ENCODE measurements around the gene TSNAX. TPM values are rescaled to one million over a fixed set of nuclear protein-coding genes. Genes with fewer than 3 reads are reported as not detected.
"Not testable (repeated sequence)": the region's sequence is repeated elsewhere in the genome, so short reads cannot be mapped to it uniquely, and the experiment has no call there.

Gene TSNAX
- total RNA-seq, 1 donor from 2014 or later: 60.7 TPM

DNA sequence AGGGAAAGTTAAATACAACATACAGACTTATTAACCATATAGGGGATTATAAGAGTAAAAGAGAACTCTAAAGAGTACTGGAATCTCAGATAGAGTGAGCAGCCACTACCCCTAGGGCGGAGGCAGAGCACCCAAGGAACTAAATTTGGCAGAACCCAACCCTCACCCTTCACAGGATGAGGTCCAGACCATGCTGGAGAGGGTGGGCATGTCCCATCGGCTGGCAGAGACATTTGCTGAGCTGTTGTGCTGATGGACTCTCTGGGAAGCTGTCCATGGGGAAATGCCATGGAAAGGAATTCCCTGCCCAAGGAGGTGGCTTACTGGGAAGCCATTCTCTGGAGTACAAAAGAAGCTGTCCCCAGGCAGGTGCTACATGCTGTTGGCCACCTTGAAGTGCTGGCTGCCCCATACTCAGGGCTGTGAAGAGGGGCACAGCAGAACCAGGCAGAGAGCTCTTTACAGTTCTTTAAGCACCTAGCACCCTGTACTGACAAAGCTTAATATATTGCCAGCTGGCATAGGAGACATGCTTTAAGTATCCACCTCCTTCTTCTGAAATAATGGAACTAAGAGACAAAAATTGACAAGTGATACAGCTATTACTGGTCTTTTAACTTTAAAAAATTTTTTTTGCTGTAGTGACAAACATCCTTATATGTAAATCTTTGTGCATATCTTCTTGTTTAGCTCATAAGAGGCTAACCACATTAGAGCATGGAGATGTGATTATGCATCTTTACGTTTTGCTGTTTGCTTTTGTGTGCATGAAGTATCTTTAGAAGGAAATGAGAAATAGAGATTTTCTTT, 29.6 kb downstream of the TSNAX start:
- DNase-seq (ENCODE audit: low spot score in 2 of 2) (no peak), FAIRE-seq (no peak)

DNA sequence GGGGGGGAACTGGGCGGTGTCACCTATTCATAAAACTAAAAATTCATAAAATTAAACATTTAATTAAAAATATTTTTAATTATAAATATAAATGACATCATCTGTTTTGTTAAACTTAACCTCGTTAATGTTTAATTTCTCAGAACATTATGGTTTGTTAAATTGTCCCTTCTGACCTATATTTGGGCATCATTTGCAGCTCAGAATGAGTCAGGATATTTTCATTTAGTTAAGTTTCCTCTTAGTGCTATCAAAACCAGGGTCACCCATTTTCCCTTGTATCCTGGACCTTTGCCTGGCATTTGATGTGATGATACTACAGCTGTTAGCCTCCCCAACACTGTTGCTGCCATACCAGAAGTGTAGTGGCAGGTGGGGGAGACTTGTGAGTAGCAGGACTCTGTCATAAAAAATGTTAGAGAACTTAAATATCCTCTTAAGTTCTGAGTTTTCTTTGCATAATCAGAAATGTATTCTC, 30.3 kb downstream of the TSNAX start:
- no peak for FAIRE-seq
- no peak for DNase-seq (ENCODE audit: low spot score in 2 of 2)

DNA sequence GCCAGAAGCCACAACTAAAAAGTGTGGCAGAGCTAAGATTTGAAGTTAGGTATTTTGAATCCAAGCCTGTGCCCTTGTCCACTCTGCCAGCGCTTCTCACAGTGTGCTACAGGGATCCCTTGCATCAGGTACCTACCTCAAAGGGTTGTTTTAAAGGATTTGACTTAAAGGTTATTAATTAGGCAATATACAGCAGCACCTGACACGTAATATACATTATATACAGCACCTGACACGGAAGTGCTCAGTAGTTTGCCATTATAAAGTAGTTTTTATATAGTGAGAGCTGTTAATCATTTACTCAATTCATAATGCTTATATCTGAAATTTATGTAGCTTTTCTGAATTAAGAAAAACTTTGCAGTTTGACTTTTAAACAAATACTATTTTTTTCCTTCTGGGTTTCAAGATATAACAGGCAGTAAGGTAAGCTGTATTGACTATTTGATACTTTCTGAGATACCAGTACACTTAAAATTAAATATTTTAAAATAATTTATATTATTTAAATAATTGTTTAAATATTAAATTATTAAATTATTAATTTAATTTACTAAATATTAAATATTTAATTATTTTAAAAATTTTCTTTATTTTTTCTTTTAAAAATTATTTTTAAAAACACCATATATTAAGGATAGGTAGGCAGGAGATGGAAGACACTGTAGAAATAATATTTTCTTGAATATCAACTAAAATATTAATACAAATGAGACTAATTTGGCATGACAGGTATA, 33.3 kb downstream of the TSNAX start:
- DNase-seq (ENCODE audit: low spot score in 2 of 2) (no peak), FAIRE-seq (peak; percentile 96)

DNA sequence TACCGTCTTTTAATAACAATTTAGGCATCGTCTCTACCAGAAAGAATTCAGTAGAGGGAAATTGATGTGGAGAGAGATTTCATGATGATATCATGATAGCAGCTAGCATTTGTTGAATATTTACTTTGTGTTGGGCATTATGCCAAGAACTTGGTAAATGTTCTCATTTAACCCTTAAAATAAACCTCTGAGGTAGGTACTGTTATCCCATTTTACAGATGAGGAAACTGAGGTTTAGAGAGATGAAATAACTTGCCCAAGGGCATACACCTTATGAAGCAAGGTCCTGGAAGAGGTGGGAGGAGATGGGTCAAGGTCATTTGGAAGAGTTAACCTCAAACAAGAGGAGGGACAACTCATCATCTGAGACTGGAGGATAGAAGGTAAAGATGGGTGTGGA, 34.8 kb downstream of the TSNAX start:
- DNase-seq (ENCODE audit: low spot score in 2 of 2) (no peak), FAIRE-seq (no peak)

DNA sequence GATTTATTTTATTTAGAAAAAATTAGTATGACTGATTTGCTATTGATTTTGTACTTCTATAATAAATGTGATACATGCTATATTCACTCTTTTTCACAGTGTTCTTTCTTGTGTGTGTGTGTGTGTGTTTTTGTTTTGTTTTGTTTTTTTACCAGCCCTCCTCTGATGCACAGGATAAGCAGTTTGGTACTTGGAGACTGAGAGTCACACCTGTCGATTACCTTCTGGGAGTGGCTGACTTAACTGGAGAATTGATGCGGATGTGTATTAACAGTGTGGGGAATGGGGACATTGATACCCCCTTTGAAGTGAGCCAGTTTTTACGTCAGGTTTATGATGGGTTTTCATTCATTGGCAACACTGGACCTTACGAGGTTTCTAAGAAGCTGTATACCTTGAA, 35.9 kb downstream of the TSNAX start:
- FAIRE-seq: no peak
- DNase-seq (ENCODE audit: low spot score in 2 of 2): no peak

DNA sequence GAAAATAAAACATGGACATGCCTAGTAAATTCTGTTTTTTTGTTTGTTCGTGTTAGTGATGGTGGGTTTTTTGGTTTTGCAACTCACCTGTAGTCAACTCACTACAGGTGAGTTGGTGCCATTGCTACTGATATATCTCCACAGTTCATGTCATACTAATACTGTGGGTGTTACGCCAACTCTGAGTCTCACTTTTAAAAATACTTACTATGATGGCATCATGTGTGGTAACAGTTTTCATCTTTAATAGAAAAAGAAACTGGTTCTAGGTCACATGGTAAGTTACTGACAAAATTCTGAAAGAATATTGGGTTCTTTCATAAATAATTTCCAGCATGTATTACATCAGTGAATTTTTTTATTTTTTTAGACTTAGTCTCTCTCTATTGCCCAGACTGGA, 38.0 kb downstream of the TSNAX start:
- no peak for DNase-seq (ENCODE audit: low spot score in 2 of 2)
- FAIRE-seq: no peak

- FAIRE-seq; DNase-seq (ENCODE audit: low spot score in 2 of 2): not testable (repeated sequence)
Observed at GRCh38 chr1:231570262-231570661, 41.8 kb downstream of the TSNAX start.

DNA sequence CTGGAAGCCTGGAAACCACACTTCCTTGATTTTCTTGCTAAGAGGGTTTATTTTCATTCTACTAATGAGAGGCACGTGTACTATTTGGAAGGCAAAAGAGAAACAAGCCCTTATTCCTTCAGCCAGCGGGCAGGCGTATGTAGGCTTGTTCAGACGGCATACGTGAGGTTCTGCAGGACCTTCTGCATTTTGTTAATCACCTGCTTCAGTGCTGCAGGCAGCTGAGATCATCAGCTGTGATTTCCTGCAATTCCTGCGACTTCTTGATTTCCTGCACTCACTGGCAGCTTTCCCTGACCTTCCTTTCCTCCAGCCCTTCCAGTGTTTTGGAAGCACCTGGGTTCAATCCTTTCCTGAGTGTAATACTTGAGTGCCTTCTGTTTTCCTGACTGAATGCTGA, 43.4 kb downstream of the TSNAX start:
- DNase-seq (ENCODE audit: low spot score in 2 of 2) (no peak), FAIRE-seq (no peak)

DNA sequence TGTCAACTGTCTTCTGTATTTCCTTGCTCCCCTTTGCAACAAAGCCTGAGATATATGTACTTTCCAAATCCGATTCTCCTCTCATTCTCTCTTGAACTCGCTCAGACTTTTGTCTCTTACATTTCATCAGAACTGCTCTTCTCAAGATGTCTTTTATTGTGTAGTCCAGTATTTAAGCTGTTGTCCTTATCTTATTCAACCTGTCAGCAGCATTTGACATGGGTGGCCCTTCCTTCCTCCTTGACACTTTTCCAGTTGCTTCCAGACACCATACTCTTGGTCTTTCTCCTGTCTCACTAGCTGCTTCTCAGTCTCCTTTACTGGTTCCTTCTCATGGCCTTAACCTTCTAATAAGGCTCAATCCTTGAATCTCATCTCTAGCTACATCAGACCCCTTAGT, 47.0 kb downstream of the TSNAX start:
- FAIRE-seq (no peak), DNase-seq (ENCODE audit: low spot score in 2 of 2) (no peak)

DNA sequence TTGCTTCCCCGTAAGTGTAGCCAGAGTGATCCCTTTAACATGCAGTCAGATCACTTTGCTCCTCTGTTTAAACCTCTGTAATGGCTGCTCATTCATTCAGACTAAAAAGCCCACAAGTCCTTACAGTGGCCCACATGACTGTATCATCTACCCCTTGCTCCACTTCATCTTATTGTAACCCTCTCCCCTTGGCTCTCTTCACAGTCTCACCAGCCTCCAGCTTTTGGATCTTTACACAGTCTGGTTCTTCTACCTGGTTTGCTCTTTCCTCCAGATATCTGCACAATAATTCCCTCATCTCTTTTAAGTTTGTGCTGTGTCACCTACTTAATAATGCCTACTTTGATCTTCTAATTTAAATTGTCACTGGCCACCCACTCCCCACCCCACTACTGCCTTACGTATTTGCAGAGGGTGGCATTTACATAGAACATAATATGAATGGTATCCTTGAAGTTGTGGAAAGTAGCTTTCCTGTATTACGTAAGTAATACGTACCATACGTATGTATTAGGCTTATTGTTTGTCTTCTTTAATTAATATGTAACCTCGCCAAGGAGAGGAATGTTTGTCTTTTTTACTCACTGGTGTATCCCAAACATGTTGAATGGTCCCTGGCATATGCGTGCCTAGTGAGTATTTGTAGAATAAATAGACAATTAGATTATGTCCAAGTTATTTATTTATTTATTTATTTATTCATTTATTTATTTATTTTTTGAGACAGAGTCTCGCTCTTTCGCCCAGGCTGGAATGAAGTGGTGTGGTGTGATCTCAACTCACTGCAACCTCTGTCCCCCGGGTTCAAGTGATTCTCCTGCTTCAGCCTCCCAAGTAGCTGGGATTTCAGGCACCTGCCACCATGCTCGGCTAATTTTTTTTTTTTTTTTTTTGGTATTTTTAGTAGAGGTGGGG, 48.6 kb downstream of the TSNAX start:
- FAIRE-seq (no peak), DNase-seq (ENCODE audit: low spot score in 2 of 2) (no peak)

- FAIRE-seq: peak; percentile 37
- DNase-seq (ENCODE audit: low spot score in 2 of 2): no peak
Observed at GRCh38 chr1:231580874-231581273, 52.4 kb downstream of the TSNAX start.

DNA sequence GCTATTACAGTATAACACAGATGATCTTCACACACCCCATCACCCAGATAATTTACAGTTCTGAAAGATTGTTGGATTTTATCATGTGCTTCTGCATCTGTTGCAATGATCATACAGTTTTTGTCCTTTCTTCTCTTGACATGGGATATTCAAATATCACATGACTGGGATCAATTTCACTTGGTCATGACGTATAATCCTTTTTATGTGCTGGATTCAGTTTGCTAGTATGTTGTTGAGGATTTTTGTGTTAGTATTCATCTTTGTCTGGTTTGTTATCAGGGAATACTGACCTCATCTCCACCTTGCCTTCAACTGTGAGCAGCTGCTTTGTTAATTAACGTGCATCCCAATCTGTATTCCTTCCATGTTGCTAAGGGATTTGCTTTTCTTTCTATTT, 53.4 kb downstream of the TSNAX start:
- DNase-seq (ENCODE audit: low spot score in 2 of 2) (no peak), FAIRE-seq (no peak)

DNA sequence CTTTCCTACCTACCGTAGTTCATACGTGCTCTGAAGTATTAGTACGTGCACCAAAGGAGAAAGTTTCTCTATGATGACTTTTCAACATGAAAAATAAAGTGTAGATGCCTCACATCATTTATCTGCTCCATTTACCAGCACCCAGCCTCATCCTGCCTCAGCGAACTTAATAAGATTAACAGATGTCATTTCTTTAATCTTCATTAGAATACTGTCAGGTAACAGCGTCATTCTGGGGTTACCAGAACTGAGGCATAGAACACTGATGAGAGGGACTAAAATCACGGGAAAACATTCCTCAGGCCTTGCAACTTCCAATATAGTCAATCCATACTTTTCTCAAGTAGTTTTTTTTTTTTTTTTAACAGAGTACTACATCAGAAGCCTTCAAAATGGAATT, 54.9 kb downstream of the TSNAX start:
- FAIRE-seq (no peak), DNase-seq (ENCODE audit: low spot score in 2 of 2) (no peak)

DNA sequence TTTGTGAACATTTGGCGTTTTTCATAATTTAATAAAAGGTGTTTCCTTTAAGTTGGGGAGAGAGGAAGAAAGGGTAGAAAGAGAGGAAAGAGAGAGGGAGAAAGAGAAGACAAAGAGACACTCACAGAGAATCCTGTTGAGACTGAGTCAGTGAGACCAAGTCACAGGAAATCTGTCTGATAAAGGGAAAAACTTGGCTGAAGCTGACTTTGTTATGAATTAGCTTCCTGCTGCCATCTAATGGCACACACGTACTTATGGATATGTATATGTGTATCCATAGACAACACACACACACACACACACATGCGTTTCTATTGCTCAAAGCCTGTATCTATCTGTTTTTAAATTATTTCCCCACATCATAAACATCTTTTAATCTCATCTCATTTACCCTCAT, 55.6 kb downstream of the TSNAX start:
- DNase-seq (ENCODE audit: low spot score in 2 of 2): peak; percentile 8 to 20
- FAIRE-seq: no peak

DNA sequence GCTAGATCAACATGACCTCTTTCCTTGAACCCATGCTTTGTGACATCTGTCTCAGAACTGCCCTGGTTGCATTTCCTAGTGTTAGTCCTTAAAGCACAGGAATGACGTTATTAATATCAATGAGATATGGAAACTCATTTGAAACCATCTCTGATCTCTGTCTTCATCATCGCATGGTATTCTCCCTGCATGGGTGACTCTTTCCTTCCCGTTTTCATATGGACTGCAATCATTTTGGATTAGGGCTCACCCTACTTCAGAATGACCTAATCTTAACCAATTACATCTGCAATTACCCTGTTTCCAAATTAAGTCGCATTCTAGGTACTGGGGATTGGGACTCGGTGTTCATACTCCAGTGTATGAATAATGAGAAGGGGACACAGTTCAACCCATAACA, 56.5 kb downstream of the TSNAX start:
- FAIRE-seq: no peak
- DNase-seq (ENCODE audit: low spot score in 2 of 2): no peak

DNA sequence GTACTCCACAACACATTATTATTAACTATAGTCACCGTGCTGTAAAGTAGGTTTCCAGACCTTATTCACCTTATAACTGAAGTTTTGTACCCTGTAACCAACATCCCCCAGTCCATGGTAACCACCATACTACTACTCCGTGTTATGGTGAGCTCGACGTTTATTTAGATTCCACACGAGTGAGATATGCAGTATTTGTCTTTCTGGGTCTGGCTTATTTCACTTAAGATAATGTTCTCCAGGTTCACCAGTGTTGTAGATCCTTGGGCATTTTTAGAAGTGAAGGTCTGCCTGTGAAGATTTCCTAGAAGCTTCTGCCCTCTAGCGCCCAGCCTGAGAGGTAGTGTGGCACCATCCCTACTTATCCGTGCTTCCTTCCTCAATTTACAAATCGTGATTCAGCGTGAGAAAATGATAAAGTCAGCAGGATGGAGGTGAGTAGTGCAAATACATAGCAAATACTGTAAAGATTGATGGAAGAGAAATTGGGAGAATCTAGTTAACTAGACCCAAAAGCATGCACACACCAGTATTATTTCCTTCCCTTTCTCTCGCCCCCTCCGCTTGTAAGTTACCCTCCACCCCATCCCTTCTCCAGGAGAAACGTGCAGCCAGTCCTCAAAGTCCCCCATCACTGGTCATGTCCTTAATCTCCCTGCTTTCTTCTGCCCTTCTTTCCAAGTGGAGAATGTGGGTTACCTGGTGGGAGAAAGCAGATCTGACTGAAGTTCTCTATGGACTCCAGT, 62.2 kb downstream of the TSNAX start:
- no peak for FAIRE-seq

GRCh38 chr1:231591466-231591865, 63.0 kb downstream of the TSNAX start:
- DNase-seq (ENCODE audit: low spot score in 2 of 2): no peak
- no peak for FAIRE-seq

More for the DNA sequence above, 62.2 kb downstream of the TSNAX start:
- peak in 1 of 2 donors; percentile 46 for DNase-seq (ENCODE audit: low spot score in 2 of 2)

DNA sequence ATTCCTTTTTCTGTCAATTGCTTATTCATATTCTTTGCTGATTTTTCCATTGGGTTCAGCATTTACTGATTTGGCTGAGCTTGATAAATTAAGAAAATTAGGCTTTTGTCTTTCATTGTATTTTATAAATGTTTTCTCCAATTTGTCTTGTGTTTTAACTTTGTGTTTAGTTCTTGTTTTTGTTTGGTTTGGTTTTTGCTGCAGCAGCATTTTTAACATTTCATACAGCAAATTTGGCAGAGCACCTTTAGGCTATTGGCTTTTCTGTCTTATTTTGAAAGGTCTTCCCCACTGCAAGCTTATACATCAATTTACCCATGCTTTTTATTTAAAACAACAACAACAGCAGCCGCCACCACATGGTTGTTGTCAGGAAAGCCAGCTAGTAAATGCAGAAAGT, 64.3 kb downstream of the TSNAX start:
- FAIRE-seq: no peak

DNA sequence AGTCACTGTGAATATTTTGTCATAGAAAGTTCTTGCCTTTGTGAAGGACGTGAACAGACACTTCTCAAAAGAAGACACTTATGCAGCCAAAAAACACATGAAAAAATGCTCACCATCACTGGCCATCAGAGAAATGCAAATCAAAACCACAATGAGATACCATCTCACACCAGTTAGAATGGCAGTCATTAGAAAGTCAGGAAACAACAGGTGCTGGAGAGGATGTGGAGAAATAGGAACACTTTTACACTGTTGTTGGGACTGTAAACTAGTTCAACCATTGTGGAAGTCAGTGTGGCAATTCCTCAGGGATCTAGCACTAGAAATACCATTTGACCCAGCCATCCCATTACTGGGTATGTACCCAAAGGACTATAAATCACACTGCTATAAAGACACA, 64.8 kb downstream of the TSNAX start:
- DNase-seq (ENCODE audit: low spot score in 2 of 2); FAIRE-seq: not testable (repeated sequence)

More for the DNA sequence above, 64.3 kb downstream of the TSNAX start:
- no peak for DNase-seq (ENCODE audit: low spot score in 2 of 2)

DNA sequence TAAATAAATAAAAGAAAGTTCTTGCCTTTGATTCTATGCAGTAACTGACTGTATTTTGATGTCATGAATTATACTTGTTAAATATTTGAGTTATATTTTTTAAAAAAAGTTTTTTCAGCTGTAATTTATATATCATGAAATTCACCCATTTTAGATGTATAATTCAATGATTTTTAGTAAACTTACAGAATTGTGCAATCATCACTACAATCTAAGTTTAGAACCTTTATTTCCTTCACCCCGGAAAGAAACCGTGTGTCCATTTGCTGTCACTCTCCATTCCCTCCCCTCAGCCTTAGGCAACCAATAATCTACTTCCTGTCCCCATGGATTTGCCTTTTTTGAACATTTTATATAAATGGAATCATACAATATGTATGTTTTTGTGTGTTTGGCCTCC, 65.7 kb downstream of the TSNAX start:
- FAIRE-seq (no peak), DNase-seq (ENCODE audit: low spot score in 2 of 2) (no peak)
